ES-I3 (cell line): Measurements from ENCODE around the gene ATP2A1.
A peak's percentile ranks its signal among the peaks of the same experiment; 100 is the strongest.
"Not testable (repeated sequence)": the region's sequence is repeated elsewhere in the genome, so short reads cannot be mapped to it uniquely, and the experiment has no call there.

Source experiments
- H3K36me3 ChIP-seq: 2 replicates; pipeline ENCODE4 v1.6.1; 2013; ENCODE audit warnings: mild to moderate bottlenecking, low read length, control low read depth, moderate library complexity; ENCODE audit not compliant: insufficient read depth
- H3K4me1 ChIP-seq: 2 replicates; pipeline ENCODE4 v1.6.1; 2013; ENCODE audit warnings: mild to moderate bottlenecking, control low read depth, low read length; ENCODE audit not compliant: insufficient read depth
- H3K9ac ChIP-seq: 2 replicates; pipeline ENCODE4 v1.6.1; 2013; ENCODE audit warnings: low read depth, mild to moderate bottlenecking, low read length, moderate library complexity
- H3K9me3 ChIP-seq: 2 replicates; pipeline ENCODE4 v1.6.1; 2013; ENCODE audit warnings: mild to moderate bottlenecking, low read length, moderate library complexity; ENCODE audit not compliant: control insufficient read depth, insufficient read depth

The ATP2A1 gene

DNA sequence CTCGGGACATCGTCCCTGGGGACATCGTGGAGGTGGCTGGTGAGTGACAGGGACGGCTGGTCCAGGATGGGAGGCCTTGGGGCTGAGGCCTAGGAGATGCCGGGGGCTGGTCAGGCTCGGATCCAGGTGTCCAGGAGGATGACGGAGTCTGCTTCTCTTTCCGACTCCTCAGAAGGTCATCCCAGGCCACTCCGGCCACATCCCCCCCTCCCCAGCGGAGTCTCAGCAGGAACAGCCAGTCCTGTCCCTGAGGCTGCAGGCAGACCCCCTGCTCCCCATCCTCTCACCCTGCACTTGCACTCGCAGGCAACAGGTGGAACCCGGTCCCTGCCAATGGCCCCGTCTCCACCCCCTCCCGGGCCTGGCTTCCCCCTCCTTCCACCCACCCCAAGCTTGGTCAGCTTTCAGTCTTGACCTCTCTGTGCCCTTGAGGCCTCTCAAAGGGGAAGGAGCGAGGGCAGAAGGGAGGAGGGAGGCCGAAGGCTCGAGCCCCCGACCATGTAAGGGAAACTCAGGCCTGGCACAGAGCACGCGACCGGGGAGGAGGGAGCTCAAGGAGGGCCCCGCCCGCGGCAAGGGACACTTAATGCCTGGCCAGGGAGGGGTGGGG lies 4.4 kb downstream of the ATP2A1 start:
- peak overlapping the region; percentile 33 for H3K9ac ChIP-seq
- peaks cover 9% of the 10 kb centered on the region; the same call in 1 of the 2 replicates for H3K4me1 ChIP-seq
- H3K36me3 ChIP-seq: no peaks in the 10 kb centered on the region
- H3K9me3 ChIP-seq: no peaks in the 10 kb centered on the region

- H3K4me1 ChIP-seq: peaks cover 9% of the 10 kb centered on the region; the same call in 1 of the 2 replicates
- no peaks in the 10 kb centered on the region for H3K36me3 ChIP-seq
- H3K9ac ChIP-seq: peak overlapping the region; percentile 33
- no peaks in the 10 kb centered on the region for H3K9me3 ChIP-seq
These were observed 5.1 kb downstream of the ATP2A1 start for GRCh38 chr16:28883221-28883996.

DNA sequence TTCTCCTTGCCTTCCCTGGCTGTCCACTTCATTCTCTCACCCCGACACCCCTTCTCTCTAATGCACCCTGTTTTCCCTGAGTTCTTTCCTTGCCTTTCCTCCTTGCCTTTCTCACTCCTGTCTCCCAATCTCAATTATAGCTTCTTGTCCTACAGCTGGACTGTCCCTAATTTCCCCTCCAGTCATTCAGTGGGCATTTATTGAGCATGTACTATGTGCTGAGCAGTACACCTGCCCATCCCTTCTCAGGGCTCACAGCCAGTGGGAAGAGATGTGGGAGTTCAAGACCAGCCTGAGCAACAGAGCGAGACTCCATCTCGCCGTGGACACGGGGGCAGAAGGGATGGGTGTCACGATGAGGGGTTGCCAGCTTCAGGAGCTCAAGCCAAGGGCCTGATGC lies 5.8 kb downstream of the ATP2A1 start:
- Histone ChIP-seq H3K36me3 (no peaks in the 10 kb centered on the region), H3K9me3 (no peaks in the 10 kb centered on the region), H3K4me1 (peaks cover 9% of the 10 kb centered on the region; the same call in 1 of the 2 replicates), H3K9ac (no peak overlapping the region)

- H3K9ac ChIP-seq: no peak overlapping the region
These were observed 8.7 kb downstream of the ATP2A1 start for GRCh38 chr16:28886945-28887344.

GRCh38 chr16:28890355-28890754 lies 12.1 kb downstream of the ATP2A1 start:
- not testable (repeated sequence) for H3K9me3 ChIP-seq, H3K36me3 ChIP-seq, H3K9ac ChIP-seq, H3K4me1 ChIP-seq

More at GRCh38 chr16:28886945-28887344, 8.7 kb downstream of the ATP2A1 start:
- no peaks in the 10 kb centered on the region for H3K9me3 ChIP-seq
- peaks cover 9% of the 10 kb centered on the region; the same call in 1 of the 2 replicates for H3K4me1 ChIP-seq
- no peaks in the 10 kb centered on the region for H3K36me3 ChIP-seq

- Histone ChIP-seq H3K9me3 (no peaks in the 10 kb centered on the region), H3K36me3 (no peaks in the 10 kb centered on the region), H3K9ac (no peak overlapping the region), H3K4me1 (no peaks in the 10 kb centered on the region)
These were observed 13.9 kb downstream of the ATP2A1 start for GRCh38 chr16:28891964-28892890.

- Histone ChIP-seq H3K4me1 (no peaks in the 10 kb centered on the region; the same call in 1 of the 2 replicates), H3K9ac (no peak overlapping the region), H3K9me3 (no peaks in the 10 kb centered on the region), H3K36me3 (no peaks in the 10 kb centered on the region)
These were observed 15.0 kb downstream of the ATP2A1 start for GRCh38 chr16:28893291-28893690.

GRCh38 chr16:28895609-28896008 lies 17.3 kb downstream of the ATP2A1 start:
- no peaks in the 10 kb centered on the region; the same call in 1 of the 2 replicates for H3K4me1 ChIP-seq
- no peaks in the 10 kb centered on the region for H3K9me3 ChIP-seq
- no peaks in the 10 kb centered on the region for H3K36me3 ChIP-seq
- no peak overlapping the region for H3K9ac ChIP-seq

DNA sequence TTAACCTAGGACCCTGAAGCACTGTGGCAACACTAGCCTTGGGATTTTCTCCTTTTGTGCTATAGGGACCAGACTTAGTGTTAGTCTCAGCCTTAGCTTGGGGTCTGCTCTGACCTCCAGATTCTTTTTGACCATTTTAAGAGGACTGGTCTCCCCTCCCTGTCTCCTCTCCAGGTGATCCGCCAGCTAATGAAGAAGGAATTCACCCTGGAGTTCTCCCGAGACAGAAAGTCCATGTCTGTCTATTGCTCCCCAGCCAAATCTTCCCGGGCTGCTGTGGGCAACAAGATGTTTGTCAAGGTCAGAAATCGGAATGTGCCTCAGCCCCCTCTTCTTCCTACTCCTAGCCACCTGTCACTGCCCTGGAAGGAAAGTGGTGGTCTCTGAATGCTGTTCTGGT lies 19.5 kb downstream of the ATP2A1 start:
- Histone ChIP-seq H3K36me3 (no peaks in the 10 kb centered on the region), H3K9me3 (no peaks in the 10 kb centered on the region), H3K9ac (no peak overlapping the region), H3K4me1 (no peaks in the 10 kb centered on the region; the same call in 1 of the 2 replicates)

- no peaks in the 10 kb centered on the region for H3K36me3 ChIP-seq
- H3K9ac ChIP-seq: no peak overlapping the region
- H3K4me1 ChIP-seq: no peaks in the 10 kb centered on the region; the same call in 1 of the 2 replicates
- H3K9me3 ChIP-seq: no peaks in the 10 kb centered on the region
These were observed 20.0 kb downstream of the ATP2A1 start for GRCh38 chr16:28898266-28898665.

GRCh38 chr16:28898942-28899341 lies 20.7 kb downstream of the ATP2A1 start:
- no peaks in the 10 kb centered on the region for H3K36me3 ChIP-seq
- no peak overlapping the region for H3K9ac ChIP-seq
- H3K9me3 ChIP-seq: no peaks in the 10 kb centered on the region
- H3K4me1 ChIP-seq: no peaks in the 10 kb centered on the region; the same call in 1 of the 2 replicates

DNA sequence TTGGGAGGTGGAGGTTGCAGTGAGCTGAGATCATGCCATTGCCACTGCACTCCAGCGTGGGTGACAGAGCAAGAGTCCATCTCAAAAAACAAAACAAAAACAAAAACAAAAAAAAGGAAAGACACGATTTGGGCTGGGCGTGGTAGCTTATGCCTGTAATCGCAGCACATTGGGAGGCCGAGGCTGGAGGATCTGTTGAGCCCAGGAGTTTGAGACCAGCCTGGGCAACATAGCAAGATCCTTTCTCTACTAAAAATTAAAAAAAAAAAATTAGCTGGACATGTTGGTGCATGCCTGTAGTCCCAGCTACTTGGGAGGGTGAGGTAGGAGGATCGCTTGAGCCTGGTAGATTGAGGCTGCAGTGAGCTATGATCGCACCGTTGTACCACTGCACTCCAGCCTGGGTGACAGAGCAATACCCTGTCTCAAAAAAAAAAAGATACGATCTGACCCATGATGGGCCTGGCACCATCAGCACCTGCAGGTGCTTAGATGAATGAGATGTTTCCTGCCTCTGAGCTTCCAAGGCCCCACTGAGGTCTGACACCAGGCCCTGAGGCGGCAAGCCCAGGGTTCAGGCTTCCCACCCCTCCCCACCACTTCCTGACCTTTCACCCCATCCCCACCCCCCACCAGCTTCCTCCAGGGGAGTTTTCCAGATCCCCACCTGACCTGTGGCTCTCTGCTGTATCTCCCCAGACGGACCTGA lies 21.7 kb downstream of the ATP2A1 start:
- Histone ChIP-seq H3K9me3 (no peaks in the 10 kb centered on the region), H3K36me3 (no peaks in the 10 kb centered on the region), H3K4me1 (no peaks in the 10 kb centered on the region; the same call in 1 of the 2 replicates), H3K9ac (no peak overlapping the region)

DNA sequence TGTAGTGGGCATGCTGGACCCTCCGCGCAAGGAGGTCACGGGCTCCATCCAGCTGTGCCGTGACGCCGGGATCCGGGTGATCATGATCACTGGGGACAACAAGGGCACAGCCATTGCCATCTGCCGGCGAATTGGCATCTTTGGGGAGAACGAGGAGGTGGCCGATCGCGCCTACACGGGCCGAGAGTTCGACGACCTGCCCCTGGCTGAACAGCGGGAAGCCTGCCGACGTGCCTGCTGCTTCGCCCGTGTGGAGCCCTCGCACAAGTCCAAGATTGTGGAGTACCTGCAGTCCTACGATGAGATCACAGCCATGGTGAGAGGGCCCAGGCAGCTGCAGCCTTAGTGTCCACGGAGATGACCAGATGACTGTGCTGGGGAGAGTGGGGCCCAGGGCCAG lies 22.3 kb downstream of the ATP2A1 start:
- H3K9ac ChIP-seq: no peak overlapping the region
- H3K36me3 ChIP-seq: no peaks in the 10 kb centered on the region
- no peaks in the 10 kb centered on the region for H3K9me3 ChIP-seq
- H3K4me1 ChIP-seq: peaks cover 1% of the 10 kb centered on the region; the same call in 1 of the 2 replicates

DNA sequence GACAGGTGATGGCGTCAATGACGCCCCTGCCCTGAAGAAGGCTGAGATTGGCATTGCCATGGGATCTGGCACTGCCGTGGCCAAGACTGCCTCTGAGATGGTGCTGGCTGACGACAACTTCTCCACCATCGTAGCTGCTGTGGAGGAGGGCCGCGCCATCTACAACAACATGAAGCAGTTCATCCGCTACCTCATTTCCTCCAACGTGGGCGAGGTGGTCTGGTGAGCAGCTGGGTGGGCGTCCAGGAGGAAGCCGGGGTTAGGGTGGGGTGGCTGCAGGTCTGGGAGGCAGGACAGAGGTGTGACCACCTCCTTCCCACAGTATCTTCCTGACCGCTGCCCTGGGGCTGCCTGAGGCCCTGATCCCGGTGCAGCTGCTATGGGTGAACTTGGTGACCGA lies 23.6 kb downstream of the ATP2A1 start:
- Histone ChIP-seq H3K36me3 (no peaks in the 10 kb centered on the region), H3K4me1 (peaks cover 7% of the 10 kb centered on the region; the same call in 1 of the 2 replicates), H3K9ac (no peak overlapping the region), H3K9me3 (no peaks in the 10 kb centered on the region)
